ENCODE data around the gene FAM241A.

The FAM241A gene

DNA sequence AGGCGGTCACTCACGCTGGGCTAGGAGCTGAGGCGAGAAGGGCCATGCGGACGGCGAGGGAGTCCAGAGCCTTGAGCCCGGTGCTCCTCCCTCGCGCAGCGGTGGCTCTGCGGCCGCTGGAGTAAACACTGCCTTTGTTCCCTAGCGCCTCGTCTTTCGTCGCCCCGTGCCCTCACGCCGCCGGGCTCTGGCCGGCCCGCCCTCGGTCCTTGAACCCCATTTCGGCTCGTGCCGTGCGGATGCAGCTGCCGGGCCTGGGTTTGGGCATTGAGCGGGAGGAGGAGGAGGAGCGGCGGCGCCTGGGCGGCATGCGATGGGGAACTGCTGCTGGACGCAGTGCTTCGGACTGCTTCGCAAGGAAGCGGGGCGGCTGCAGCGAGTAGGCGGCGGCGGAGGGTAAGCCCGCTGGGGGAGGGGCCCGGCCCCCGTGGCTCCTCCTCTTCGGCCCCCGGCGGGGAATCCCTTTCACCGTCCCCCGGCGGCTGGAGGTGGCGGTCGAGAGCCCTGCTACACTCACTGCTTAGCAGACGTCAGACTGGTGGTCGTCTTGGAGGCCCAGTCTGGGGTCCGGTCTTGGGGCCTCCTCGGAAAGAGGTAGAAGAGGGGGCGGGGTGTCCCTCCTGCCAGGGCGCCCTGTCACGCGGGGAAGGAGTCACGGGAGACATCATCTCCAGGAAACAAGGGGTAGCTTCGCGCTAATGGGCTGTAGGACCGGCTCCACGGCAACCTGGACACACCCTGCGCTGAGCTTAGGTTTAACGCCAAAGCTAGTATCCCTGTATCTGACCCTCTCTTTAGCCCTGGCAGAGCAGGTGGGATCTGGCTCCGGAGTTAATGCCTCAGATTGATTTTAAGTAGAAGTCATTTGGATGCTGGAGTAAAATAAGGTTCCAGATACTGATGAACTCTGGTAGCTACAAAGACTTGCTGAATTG lies 86.8 kb downstream of the FAM241A start, which contains the start of gene AP1AR:
TSS of gene AP1AR (plus strand) at position 9 of the 935 bp plus-strand sequence. CDS start at position 314, 305 bp downstream.
- DNase-seq = peak; percentile 84 to 87
- TF ChIP-seq GATA1 (IDR thresholded peaks at IDR 0.05; ENCODE audit: low read depth, low read length) (no peak), POLR2A (IDR thresholded peaks at IDR 0.05; ENCODE audit: low read length) (peak; percentile 72)

- TF ChIP-seq GATA1 (IDR thresholded peaks at IDR 0.05; ENCODE audit: low read depth, low read length) (no peak), POLR2A (IDR thresholded peaks at IDR 0.05; ENCODE audit: low read length) (no peak)
- DNase-seq = peak; percentile 69 to 84
Observed at GRCh38 chr4:112234952-112235609, 89.8 kb downstream of the FAM241A start.

- no peak for DNase-seq
Observed at GRCh38 chr4:112236040-112236439, 90.8 kb downstream of the FAM241A start.

DNA sequence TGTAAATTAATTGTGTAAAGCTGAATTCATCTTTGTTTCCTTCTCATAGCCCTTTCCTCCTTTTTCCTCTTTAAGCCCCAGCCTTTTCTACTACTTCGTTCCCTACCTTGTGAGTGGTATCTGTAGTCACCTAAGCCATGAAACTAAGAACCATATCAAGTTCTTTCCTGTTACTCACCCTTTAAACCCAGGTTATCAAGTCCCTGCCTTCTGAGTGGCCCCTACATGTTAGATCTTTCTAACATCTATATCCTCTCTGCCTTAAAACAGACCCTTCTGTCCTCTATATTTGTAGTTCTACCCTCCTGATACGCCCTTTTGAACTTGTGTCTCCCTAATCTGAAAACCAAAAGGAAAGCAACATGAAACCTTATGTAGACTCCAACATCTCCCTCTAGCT lies 93.6 kb downstream of the FAM241A start:
- TF ChIP-seq POLR2A (IDR thresholded peaks at IDR 0.05; ENCODE audit: low read length) (no peak), GATA1 (IDR thresholded peaks at IDR 0.05; ENCODE audit: low read depth, low read length) (no peak)
- DNase-seq = no peak

More at GRCh38 chr4:112236040-112236439, 90.8 kb downstream of the FAM241A start:
- TF ChIP-seq POLR2A (IDR thresholded peaks at IDR 0.05; ENCODE audit: low read length) (no peak), GATA1 (IDR thresholded peaks at IDR 0.05; ENCODE audit: low read depth, low read length) (no peak)
